Measurements from ENCODE around the gene LAMA2.

GRCh38 chr6:129486327-129486726 lies 603.4 kb downstream of the LAMA2 start:
- TF ChIP-seq CTCF (IDR thresholded peaks at IDR 0.05), result no peak
- no peak for TF ChIP-seq POLR2A (IDR thresholded peaks at IDR 0.05)
- no peak for TF ChIP-seq EP300 (IDR thresholded peaks at IDR 0.05)
